HG02623 (cell line): ENCODE results near the gene ABCB6.
"Not testable (repeated sequence)": the region's sequence is repeated elsewhere in the genome, so short reads cannot be mapped to it uniquely, and the experiment has no call there.

Source experiments
- ATAC-seq: cut with Tn5 transposase; IDR thresholded peaks from one replicate; pipeline ENCODE4 v1.9.1; 2021; ENCODE audit warnings: moderate library complexity; ENCODE audit not compliant: unreplicated experiment

ABCB6 gene

GRCh38 chr2:219214141-219214540 is 4.6 kb downstream of the ABCB6 start:
- no peak for ATAC-seq

GRCh38 chr2:219213486-219214071 is 5.2 kb downstream of the ABCB6 start:
- no peak for ATAC-seq

GRCh38 chr2:219213026-219213415 is 5.7 kb downstream of the ABCB6 start:
- ATAC-seq = no peak

- no peak for ATAC-seq
Measured at GRCh38 chr2:219210886-219211362, 7.8 kb downstream of the ABCB6 start.

- ATAC-seq = no peak
Measured at GRCh38 chr2:219210196-219210885, 8.4 kb downstream of the ABCB6 start.

- no peak for ATAC-seq
Measured at GRCh38 chr2:219209236-219210195, 9.2 kb downstream of the ABCB6 start.

- no peak for ATAC-seq
Measured at GRCh38 chr2:219207884-219208740, 10.6 kb downstream of the ABCB6 start.

- ATAC-seq = no peak
Measured at GRCh38 chr2:219207134-219207883, 11.4 kb downstream of the ABCB6 start.

GRCh38 chr2:219206328-219207133 is 12.2 kb downstream of the ABCB6 start, which contains the start of gene ZFAND2B:
TSS of gene ZFAND2B (plus strand) at chr2:219206782. CDS start at chr2:219206988, 206 bp downstream.
- ATAC-seq = peak; percentile 95

- no peak for ATAC-seq
Measured at GRCh38 chr2:219205981-219206327, 12.8 kb downstream of the ABCB6 start.

GRCh38 chr2:219205165-219205538 is 13.6 kb downstream of the ABCB6 start:
- ATAC-seq = no peak

GRCh38 chr2:219204425-219205164 is 14.2 kb downstream of the ABCB6 start:
- ATAC-seq = no peak

GRCh38 chr2:219201331-219201730 is 17.4 kb downstream of the ABCB6 start:
- ATAC-seq = not testable (repeated sequence)

GRCh38 chr2:219200502-219201326 is 18.0 kb downstream of the ABCB6 start:
- not testable (repeated sequence) for ATAC-seq

- no peak for ATAC-seq
Measured at GRCh38 chr2:219199470-219200211, 19.1 kb downstream of the ABCB6 start.

GRCh38 chr2:219198974-219199373 is 19.8 kb downstream of the ABCB6 start:
- no peak for ATAC-seq

- ATAC-seq = no peak
Measured at GRCh38 chr2:219197388-219197787, 21.4 kb downstream of the ABCB6 start.
